H1 (cell line): Measurements from ENCODE around the gene CACNG4. TPM values are rescaled to one million over a fixed set of nuclear protein-coding genes. Genes with fewer than 3 reads are reported as not detected.

Experiments used
- CTCF ChIA-PET: fragments of 300-600 bp; sonication (Branson Sonifier 250); formaldehyde crosslinking; loops from one replicate; lab custom pipeline; 2021; ENCODE audit not compliant: partially characterized antibody; lab: Charles Lee
- POLR2A ChIA-PET: fragments of 300-600 bp; sonication (Branson Sonifier 250); formaldehyde crosslinking; loops from one replicate; lab custom pipeline; 2021; ENCODE audit warnings: inconsistent platforms; ENCODE audit not compliant: partially characterized antibody; lab: Charles Lee
- DNase-seq, 2 experiments: peaks; one replicate each; pipeline versions ENCODE4 v3.0.0 to v3.0.0-alpha.2; 2010 to 2022; ENCODE audit warnings: low spot score in 2 of 2, low read depth in 1 of 2, mixed read lengths in 1 of 2
- FAIRE-seq: peaks from 2 replicates; lab custom pipeline; 2011; peaks lifted over from hg19 to GRCh38; lab: Jason Lieb, UNC
- H2AFZ ChIP-seq: 2 replicates; pipeline ENCODE4 v1.8.1; 2012; ENCODE audit warnings: low read length, inconsistent platforms
- H2AK5ac ChIP-seq: 2 replicates; pipeline ENCODE4 v1.6.1; 2013; ENCODE audit warnings: low read depth, low read length
- H2BK120ac ChIP-seq: replicated peaks from 2 replicates; pipeline ENCODE3; 2013; ENCODE audit warnings: low read depth, low read length, inconsistent platforms
- H2BK12ac ChIP-seq: 2 replicates; pipeline ENCODE4 v1.6.1; 2013; ENCODE audit warnings: low read depth, low read length
- H2BK15ac ChIP-seq: 2 replicates; pipeline ENCODE4 v1.6.1; 2013; ENCODE audit warnings: low read length
- H2BK20ac ChIP-seq: 2 replicates; pipeline ENCODE4 v1.6.1; 2013; ENCODE audit warnings: low read length
- H2BK5ac ChIP-seq: 2 replicates; pipeline ENCODE4 v1.6.1; 2013; ENCODE audit warnings: low read depth, low read length
- H3K14ac ChIP-seq: 2 replicates; pipeline ENCODE4 v1.6.1; 2013; ENCODE audit warnings: inconsistent platforms; ENCODE audit not compliant: insufficient read length
- H3K18ac ChIP-seq: 2 replicates; pipeline ENCODE4 v1.6.1; 2013; ENCODE audit warnings: low read length; ENCODE audit errors: extremely low read depth
- H3K23ac ChIP-seq: 2 replicates; pipeline ENCODE4 v1.6.1; 2013; ENCODE audit warnings: inconsistent platforms; ENCODE audit not compliant: insufficient read length
- H3K23me2 ChIP-seq: 2 replicates; pipeline ENCODE4 v1.6.1; 2013; ENCODE audit warnings: low read depth, low read length
- H3K27ac ChIP-seq: 2 replicates; pipeline ENCODE4 v1.6.1; 2011; ENCODE audit warnings: low read depth, low read length, inconsistent platforms
- H3K27me3 ChIP-seq, 4 experiments: replicated peaks in 1 of 4; 1 replicate in 1 of 4; 2 replicates in 3 of 4; pipeline versions ENCODE4 v1.6.1 to v1.8.1; 2011 to 2013; ENCODE audit warnings: low read length in 3 of 4, mild to moderate bottlenecking in 3 of 4, inconsistent platforms in 2 of 4, mixed read lengths in 2 of 4, moderate library complexity in 1 of 4; ENCODE audit not compliant: control insufficient read depth in 3 of 4, insufficient read depth in 3 of 4; ENCODE audit errors: extremely low read depth in 1 of 4
- H3K36me3 ChIP-seq, 4 experiments: 2 replicates each; pipeline versions ENCODE4 v1.6.1 to v1.8.1; 2011 to 2013; ENCODE audit warnings: mild to moderate bottlenecking in 4 of 4, low read length in 3 of 4, moderate library complexity in 2 of 4, control low read depth in 1 of 4, inconsistent platforms in 1 of 4; ENCODE audit not compliant: insufficient read depth in 4 of 4, control insufficient read depth in 2 of 4
- H3K4ac ChIP-seq: replicated peaks from 2 replicates; pipeline ENCODE3; 2013; ENCODE audit warnings: low read length, low read depth, mixed read lengths, inconsistent platforms; ENCODE audit not compliant: insufficient read length
- H3K4me1 ChIP-seq, 4 experiments: replicated peaks in 1 of 4; 1 replicate in 1 of 4; 2 replicates in 3 of 4; pipeline versions ENCODE4 v1.6.1 to v1.8.1; 2011 to 2013; ENCODE audit warnings: low read length in 3 of 4, inconsistent platforms in 2 of 4, mixed read lengths in 1 of 4; ENCODE audit not compliant: insufficient read depth in 4 of 4, control insufficient read depth in 3 of 4
- H3K4me2 ChIP-seq, 2 experiments: 2 replicates each; pipeline versions ENCODE4 v1.6.1 to v1.8.1; 2011 to 2013; ENCODE audit warnings: low read depth in 2 of 2, low read length in 2 of 2, control low read depth in 1 of 2, inconsistent platforms in 1 of 2, mild to moderate bottlenecking in 1 of 2; ENCODE audit not compliant: insufficient read depth in 1 of 2
- H3K4me3 ChIP-seq, 4 experiments: fragments of 200-600, 300-600 bp in 1 of 4; sonication (generic), shearing (Covaris generic), sonication (Bioruptor Twin) in 1 of 4; 2 replicates each; pipeline versions ENCODE4 v1.5.1 to v1.8.1; 2011 to 2016; ENCODE audit warnings: low read length in 4 of 4, low read depth in 3 of 4, control low read depth in 2 of 4, inconsistent platforms in 2 of 4, mild to moderate bottlenecking in 2 of 4, mixed read lengths in 1 of 4, moderate library complexity in 1 of 4; ENCODE audit not compliant: insufficient read depth in 2 of 4; ENCODE audit errors: extremely low read depth in 1 of 4
- H3K56ac ChIP-seq: replicated peaks from 2 replicates; pipeline ENCODE3; 2013; ENCODE audit warnings: low read depth, mild to moderate bottlenecking, mixed read lengths, low read length, inconsistent platforms; ENCODE audit not compliant: insufficient read length
- H3K79me1 ChIP-seq: 2 replicates; pipeline ENCODE4 v1.6.1; 2013; ENCODE audit warnings: low read depth, low read length, control low read depth
- H3K79me2 ChIP-seq, 2 experiments: 2 replicates each; pipeline versions ENCODE4 v1.6.1 to v1.8.1; 2012 to 2013; ENCODE audit warnings: low read length in 2 of 2, mild to moderate bottlenecking in 2 of 2, inconsistent platforms in 1 of 2; ENCODE audit not compliant: insufficient read depth in 2 of 2, control insufficient read depth in 1 of 2
- H3K9ac ChIP-seq, 4 experiments: replicated peaks in 1 of 4; 1 replicate in 1 of 4; 2 replicates in 3 of 4; pipeline versions ENCODE4 v1.6.1 to v1.8.1; 2011 to 2013; ENCODE audit warnings: low read depth in 3 of 4, low read length in 3 of 4, control low read depth in 2 of 4, mild to moderate bottlenecking in 2 of 4, moderate library complexity in 2 of 4, inconsistent platforms in 1 of 4; ENCODE audit errors: extremely low read depth in 1 of 4
- H3K9me3 ChIP-seq, 2 experiments: 2 replicates each; pipeline versions ENCODE4 v1.6.1 to v1.8.1; 2012 to 2013; ENCODE audit warnings: mild to moderate bottlenecking in 2 of 2, moderate library complexity in 2 of 2, control low read depth in 1 of 2, inconsistent platforms in 1 of 2, low read depth in 1 of 2, low read length in 1 of 2, mixed read lengths in 1 of 2; ENCODE audit not compliant: insufficient read depth in 2 of 2
- H4K20me1 ChIP-seq, 2 experiments: replicated peaks in 1 of 2; 2 replicates each; pipeline versions ENCODE3 to v1.8.1; 2011 to 2013; ENCODE audit warnings: inconsistent platforms in 2 of 2, low read length in 2 of 2, mild to moderate bottlenecking in 1 of 2; ENCODE audit not compliant: insufficient read depth in 2 of 2, control insufficient read depth in 1 of 2
- H4K5ac ChIP-seq: 2 replicates; pipeline ENCODE4 v1.6.1; 2013; ENCODE audit warnings: low read length, low read depth, mixed read lengths, inconsistent platforms; ENCODE audit not compliant: insufficient read length
- H4K8ac ChIP-seq: 2 replicates; pipeline ENCODE4 v1.8.0; 2013; ENCODE audit warnings: mild to moderate bottlenecking, moderate library complexity, low read length, inconsistent platforms; ENCODE audit not compliant: insufficient read depth; ENCODE audit errors: extremely low read depth
- H4K91ac ChIP-seq: replicated peaks from 2 replicates; pipeline ENCODE3; 2013; ENCODE audit warnings: low read length, mixed read lengths, inconsistent platforms; ENCODE audit not compliant: insufficient read length
- BRCA1 ChIP-seq: IDR thresholded peaks from 2 replicates; pipeline ENCODE4 v1.6.1; 2012; ENCODE audit warnings: low read depth, low read length, improper control_type of control experiment
- CBX5 ChIP-seq: fragments of 300-800, 300-1000 bp; sonication (generic); IDR thresholded peaks from 2 replicates; pipeline ENCODE4 v1.7.1; 2016; ENCODE audit warnings: antibody characterized with exemption, low read length, low read depth
- TAF1 ChIP-seq: IDR thresholded peaks from 2 replicates; pipeline ENCODE4 v1.6.1; 2011; ENCODE audit warnings: mild to moderate bottlenecking, low read depth, low read length
- USF2 ChIP-seq: IDR thresholded peaks from 2 replicates; pipeline ENCODE4 v1.6.1; 2011; ENCODE audit warnings: low read length, improper control_type of control experiment
- WGBS, 2 experiments: shearing (Covaris generic) in 1 of 2; methylation state at CpG; one replicate each; pipeline versions ENCODE4 v1.1.6 to v1.1.7; 2013 to 2015; ENCODE audit warnings: low lambda C conversion rate in 2 of 2, mixed read lengths in 2 of 2, inconsistent platforms in 1 of 2, low coverage in 1 of 2, missing lambda C conversion rate in 1 of 2; ENCODE audit not compliant: insufficient replicate concordance in 2 of 2, insufficient coverage in 1 of 2, insufficient read length in 1 of 2; ENCODE audit errors: extremely low coverage in 1 of 2, missing lambda C conversion rate in 1 of 2; 5-methylcytosine and 5-hydroxymethylcytosine counted together
- polyA plus RNA-seq, 7 experiments: library from polyadenylated mRNA; depleted of rRNA in 3 of 7; stranded (reverse) in 5 of 7; unstranded in 2 of 7; fragments of >200 nt in 5 of 7; fragments of 200-250 nt in 2 of 7; gene quantifications; 1 replicate in 5 of 7; 2 replicates in 1 of 7; 4 replicates in 1 of 7; pipeline versions ENCODE4 v1.2.1 to v1.2.3, GENCODE V29; 2011 to 2013; ENCODE audit warnings: missing spikeins in 2 of 7, mixed read lengths in 2 of 7
- total RNA-seq: library from RNA; stranded (reverse); fragmentation: NEBNext Ultra II Directional; extraction: Animal tissue kit (Norgen Biotek cat#: 25700); gene quantifications from 2 replicates; pipeline ENCODE4 v1.2.1, GENCODE V29; 2021

Gene CACNG4
- total and polyA plus RNA-seq, 2 of the 8 experiments (the other 6 are each of a cell fraction or from before 2014, with no cell fraction given), result 3.6 to 5.6 TPM

GRCh38 chr17:67022451-67022810, 57.9 kb downstream of the CACNG4 start:
- H2AFZ ChIP-seq, result no peak overlapping the region
- no peak for DNase-seq
- no peak overlapping the region for H3K14ac ChIP-seq
- peaks cover 9% of the 10 kb centered on the region; the same call in 1 of the 2 replicates for H3K23me2 ChIP-seq
- no peak overlapping the region for H4K91ac ChIP-seq
- no peak overlapping the region for H2BK120ac ChIP-seq
- no peak overlapping the region for H3K4me3 ChIP-seq
- no peak overlapping the region for H2BK15ac ChIP-seq
- H3K4me1 ChIP-seq, result no peaks in the 10 kb centered on the region
- POLR2A ChIA-PET, result no interaction called here
- no peak overlapping the region for H3K27ac ChIP-seq
- H3K18ac ChIP-seq, result no peak overlapping the region; the same call in 1 of the 2 replicates
- CTCF ChIA-PET, result interaction anchor here (0.9 to 3.4 kb wide), 4 partner anchors 14 to 295 kb away, joined by 3 to 15 read pairs (median 4); no protein-coding TSS in a partner anchor
- no peak overlapping the region for H3K56ac ChIP-seq
- no peak overlapping the region for H2AK5ac ChIP-seq
- no peaks in the 10 kb centered on the region; the same call in 1 of the 2 replicates for H3K79me1 ChIP-seq
- H4K5ac ChIP-seq, result no peak overlapping the region
- no peak overlapping the region for H3K23ac ChIP-seq
- H3K9me3 ChIP-seq, result no peaks in the 10 kb centered on the region
- 94% methylated on average over 11 of the region's 12 CpGs; no CpG with 5 or more reads in 1 of the 2 experiments for WGBS, 2 experiments
- H2BK20ac ChIP-seq, result no peak overlapping the region
- H3K4me2 ChIP-seq, result no peak overlapping the region
- no peak overlapping the region for H4K8ac ChIP-seq
- no peaks in the 10 kb centered on the region for H3K79me2 ChIP-seq
- H3K27me3 ChIP-seq, result no peaks in the 10 kb centered on the region
- no peak overlapping the region for H2BK5ac ChIP-seq
- peaks cover 0 to 9% of the 10 kb centered on the region in 2 experiments for H4K20me1 ChIP-seq
- no peak for FAIRE-seq
- H3K4ac ChIP-seq, result no peak overlapping the region
- H3K36me3 ChIP-seq, result no peaks in the 10 kb centered on the region
- H3K9ac ChIP-seq, result no peak overlapping the region
- H2BK12ac ChIP-seq, result no peak overlapping the region
- TF ChIP-seq USF2, result no peak
- TF ChIP-seq BRCA1, result no peak
- TF ChIP-seq CBX5, result no peak
- no peak for TF ChIP-seq TAF1
